SK-N-SH (cell line): ENCODE data around the gene UBE4B. TPM values are rescaled to one million over a fixed set of nuclear protein-coding genes. Genes with fewer than 3 reads are reported as not detected.
"Not testable (repeated sequence)": the region's sequence is repeated elsewhere in the genome, so short reads cannot be mapped to it uniquely, and the experiment has no call there.

ENCODE experiments used
- CTCF ChIA-PET: fragments of 300-600, 350-600 bp; formaldehyde crosslinking; extraction: SDS; loops from one replicate; lab custom pipeline; 2021; lab: Yijun Ruan, JAX
- POLR2A ChIA-PET: fragments of 350-600 bp; sonication (Branson Sonifier 250); formaldehyde crosslinking; extraction: SDS; loops from one replicate; lab custom pipeline; 2020; ENCODE audit warnings: antibody characterized with exemption, inconsistent platforms; lab: Yijun Ruan, JAX
- DNase-seq: peaks from one replicate; pipeline ENCODE4 v3.0.0; 2012
- H2AFZ ChIP-seq: fragments of 200-600 bp; sonication (generic); 2 replicates; pipeline ENCODE4 v1.8.1; 2016; ENCODE audit warnings: antibody characterized with exemption, mild to moderate bottlenecking, low read depth
- H3F3A ChIP-seq: fragments of 200-600 bp; sonication (generic); replicated peaks from 2 replicates; pipeline ENCODE3; 2016; ENCODE audit warnings: antibody characterized with exemption, mild to moderate bottlenecking; ENCODE audit not compliant: insufficient read depth
- H3K27ac ChIP-seq, 2 experiments: fragments of 200-500 bp in 1 of 2; fragments of 200-600 bp in 1 of 2; sonication (Bioruptor generic) in 1 of 2; sonication (generic), shearing (Covaris generic) in 1 of 2; 2 replicates each; pipeline versions ENCODE4 v1.5.1 to v1.6.1; 2014 to 2016; ENCODE audit warnings: low read depth in 2 of 2, inconsistent platforms in 1 of 2, low read length in 1 of 2, mild to moderate bottlenecking in 1 of 2, mixed read lengths in 1 of 2
- H3K27me3 ChIP-seq: fragments of 200-600 bp; sonication (generic), shearing (Covaris generic); 2 replicates; pipeline ENCODE4 v1.6.1; 2016; ENCODE audit warnings: mixed run types; ENCODE audit not compliant: insufficient read depth
- H3K36me3 ChIP-seq, 2 experiments: fragments of 200-500 bp in 1 of 2; fragments of 200-600 bp in 1 of 2; sonication (Bioruptor generic) in 1 of 2; sonication (generic) in 1 of 2; replicated peaks in 1 of 2; 2 replicates each; pipeline versions ENCODE3 to v1.5.1; 2014 to 2016; ENCODE audit warnings: low read length in 1 of 2, mild to moderate bottlenecking in 1 of 2; ENCODE audit not compliant: insufficient read depth in 2 of 2, control insufficient read depth in 1 of 2
- H3K4me1 ChIP-seq, 2 experiments: fragments of 200-500 bp in 1 of 2; fragments of 200-600 bp in 1 of 2; sonication (Bioruptor generic) in 1 of 2; sonication (generic), shearing (Covaris generic) in 1 of 2; 2 replicates each; pipeline versions ENCODE4 v1.5.1 to v1.6.1; 2014 to 2016; ENCODE audit warnings: low read depth in 1 of 2, low read length in 1 of 2, mixed run types in 1 of 2; ENCODE audit not compliant: insufficient read depth in 2 of 2, control insufficient read depth in 1 of 2
- H3K4me2 ChIP-seq: fragments of 200-600 bp; sonication (generic), shearing (Covaris generic); 2 replicates; pipeline ENCODE4 v1.6.1; 2017; ENCODE audit warnings: mixed run types
- H3K4me3 ChIP-seq, 2 experiments: fragments of 200-500 bp in 1 of 2; fragments of 200-600 bp in 1 of 2; sonication (Bioruptor generic) in 1 of 2; sonication (generic), shearing (Covaris generic) in 1 of 2; 2 replicates each; pipeline versions ENCODE4 v1.5.1 to v1.8.1; 2014 to 2016; ENCODE audit warnings: low read depth in 2 of 2, inconsistent platforms in 1 of 2, low read length in 1 of 2, mild to moderate bottlenecking in 1 of 2, mixed read lengths in 1 of 2, moderate library complexity in 1 of 2
- H3K79me2 ChIP-seq: fragments of 200-600 bp; sonication (generic); 2 replicates; pipeline ENCODE4 v1.8.1; 2017; ENCODE audit warnings: mild to moderate bottlenecking; ENCODE audit not compliant: insufficient read depth
- H3K9ac ChIP-seq: fragments of 200-600 bp; sonication (generic); 2 replicates; pipeline ENCODE4 v1.6.1; 2017; ENCODE audit warnings: mixed run types
- H3K9me2 ChIP-seq: fragments of 200-600 bp; sonication (generic); 2 replicates; pipeline ENCODE4 v1.6.1; 2017; ENCODE audit warnings: mixed run types
- H3K9me3 ChIP-seq: fragments of 200-600 bp; sonication (generic); 2 replicates; pipeline ENCODE4 v1.6.1; 2017; ENCODE audit warnings: mixed run types, mild to moderate bottlenecking, moderate library complexity
- H4K20me1 ChIP-seq: fragments of 200-600 bp; sonication (generic); 2 replicates; pipeline ENCODE4 v1.6.1; 2017; ENCODE audit warnings: mild to moderate bottlenecking, mixed run types; ENCODE audit not compliant: insufficient read depth
- CHD2 ChIP-seq: fragments of 150-350 bp; IDR thresholded peaks from 2 replicates; pipeline ENCODE4 v1.6.1; 2018; ENCODE audit warnings: low read length; ENCODE audit not compliant: partially characterized antibody
- ELF1 ChIP-seq: IDR thresholded peaks from 2 replicates; pipeline ENCODE4 v1.4.0; 2012
- EP300 ChIP-seq, 2 experiments: IDR thresholded peaks; 2 replicates each; pipeline versions ENCODE4 v1.4.0 to v1.6.1; 2012; ENCODE audit warnings: borderline replicate concordance in 1 of 2, low read depth in 1 of 2, low read length in 1 of 2
- EZH2phosphoT487 ChIP-seq: fragments of 200-600 bp; sonication (generic); IDR thresholded peaks from 2 replicates; pipeline ENCODE4 v1.6.1; 2017; ENCODE audit warnings: low read depth, mixed run types, mild to moderate bottlenecking, antibody characterized with exemption, moderate library complexity, borderline replicate concordance
- FOXJ3 ChIP-seq: sonication (generic); formaldehyde crosslinking; IDR thresholded peaks from 2 replicates; pipeline ENCODE4 v1.5.1; 2020; ENCODE audit warnings: mild to moderate bottlenecking, missing genetic modification reagents
- GABPA ChIP-seq: IDR thresholded peaks from 2 replicates; pipeline ENCODE4 v1.4.0; 2012; ENCODE audit warnings: low read depth, mild to moderate bottlenecking
- JUND ChIP-seq: IDR thresholded peaks from 2 replicates; pipeline ENCODE4 v1.4.0; 2012
- MEF2A ChIP-seq: IDR thresholded peaks from 2 replicates; pipeline ENCODE4 v1.4.0; 2012; ENCODE audit warnings: low read depth, borderline replicate concordance
- PBX3 ChIP-seq: IDR thresholded peaks from 2 replicates; pipeline ENCODE4; 2012
- POLR2AphosphoS5 ChIP-seq: IDR thresholded peaks from 2 replicates; pipeline ENCODE4 v1.6.1; 2012; ENCODE audit warnings: low read depth, low read length
- RAD21 ChIP-seq: IDR thresholded peaks from 2 replicates; pipeline ENCODE4 v1.6.1; 2012; ENCODE audit warnings: mild to moderate bottlenecking, low read length
- RCOR1 ChIP-seq: fragments of 150-350 bp; IDR thresholded peaks from 2 replicates; pipeline ENCODE4 v1.6.1; 2017; ENCODE audit warnings: antibody characterized with exemption, low read length
- RFX5 ChIP-seq: IDR thresholded peaks from 2 replicates; pipeline ENCODE4 v1.6.1; 2012; ENCODE audit warnings: mild to moderate bottlenecking, improper control_type of control experiment, low read length
- RXRA ChIP-seq: IDR thresholded peaks from 2 replicates; pipeline ENCODE4 v1.4.0; 2012; ENCODE audit warnings: low read depth, mild to moderate bottlenecking, borderline replicate concordance
- SIN3A ChIP-seq: IDR thresholded peaks from 2 replicates; pipeline ENCODE4 v1.6.1; 2012; ENCODE audit warnings: low read depth, mild to moderate bottlenecking, low read length, moderate library complexity, borderline replicate concordance
- SMC3 ChIP-seq: IDR thresholded peaks from 2 replicates; pipeline ENCODE4 v1.6.1; 2012; ENCODE audit warnings: low read depth, low read length, improper control_type of control experiment
- TAF1 ChIP-seq: IDR thresholded peaks from 2 replicates; pipeline ENCODE4 v1.6.1; 2012; ENCODE audit warnings: low read depth, mild to moderate bottlenecking, low read length, moderate library complexity, borderline replicate concordance
- TEAD4 ChIP-seq: IDR thresholded peaks from 2 replicates; pipeline ENCODE4 v1.4.0; 2012; ENCODE audit warnings: mild to moderate bottlenecking, borderline replicate concordance; ENCODE audit not compliant: insufficient read depth
- ZBTB33 ChIP-seq: IDR thresholded peaks from 2 replicates; pipeline ENCODE4 v1.4.0; 2012; ENCODE audit warnings: low read depth, borderline replicate concordance
- WGBS: methylation state at CpG from one replicate; pipeline ENCODE4 v1.1.6; 2017; ENCODE audit warnings: low lambda C conversion rate; 5-methylcytosine and 5-hydroxymethylcytosine counted together
- polyA plus RNA-seq, 3 experiments: library from polyadenylated mRNA; depleted of rRNA; stranded (reverse); fragments of >200 nt; gene quantifications; 2 replicates each; pipeline ENCODE4 v1.2.3, GENCODE V29; 2012

Gene UBE4B
- polyA plus RNA-seq, 1 of the 3 experiments (the other 2 are of a cell fraction), result 19.1 TPM

GRCh38 chr1:10071640-10072039 is 38.9 kb downstream of the UBE4B start (continued):
- no peak for TF ChIP-seq GABPA
- TF ChIP-seq ZBTB33, result no peak

- Histone ChIP-seq H3K27ac (peak overlapping the region in 1 of 2 experiments; percentile 91; a peak in 2 of 4 replicates), H3K4me2 (peak overlapping the region; percentile 61; the same call in 1 of the 2 replicates), H3K4me1 (peaks cover 6 to 22% of the 10 kb centered on the region in 2 experiments; a peak in 3 of 4 replicates), H3K79me2 (peaks cover 80% of the 10 kb centered on the region), H3F3A (peaks cover 25% of the 10 kb centered on the region)
- H3K9me2 ChIP-seq, H2AFZ ChIP-seq, H3K9ac ChIP-seq, H3K36me3 ChIP-seq, POLR2A ChIA-PET, H3K4me3 ChIP-seq, H3K9me3 ChIP-seq, CTCF ChIA-PET, H4K20me1 ChIP-seq, DNase-seq, H3K27me3 ChIP-seq: not testable (repeated sequence)
- WGBS, result 95% methylated on average over 7 of the region's 7 CpGs
These were observed 40.6 kb downstream of the UBE4B start for GRCh38 chr1:10073371-10073770.

GRCh38 chr1:10074059-10074851 is 41.5 kb downstream of the UBE4B start:
- H3K4me3 ChIP-seq, result no peak overlapping the region
- H3F3A ChIP-seq, result peaks cover 25% of the 10 kb centered on the region
- peaks cover 78% of the 10 kb centered on the region for H3K79me2 ChIP-seq
- H3K27ac ChIP-seq, result peak overlapping the region; percentile 44 to 91; a peak in 3 of 4 replicates
- H3K36me3 ChIP-seq, result peaks cover 2 to 7% of the 10 kb centered on the region in 2 experiments
- peaks cover 5% of the 10 kb centered on the region for H4K20me1 ChIP-seq
- no peaks in the 10 kb centered on the region for H3K9me3 ChIP-seq
- H2AFZ ChIP-seq, result no peak overlapping the region
- peak overlapping the region; percentile 47; the same call in 1 of the 2 replicates for H3K9ac ChIP-seq
- peak overlapping the region; percentile 61; the same call in 1 of the 2 replicates for H3K4me2 ChIP-seq
- CTCF ChIA-PET, result no interaction called here
- WGBS, result 36% methylated on average over 5 of the region's 5 CpGs
- H3K4me1 ChIP-seq, result peaks cover 6 to 22% of the 10 kb centered on the region in 2 experiments; a peak in 3 of 4 replicates
- H3K27me3 ChIP-seq, result no peaks in the 10 kb centered on the region
- no peaks in the 10 kb centered on the region for H3K9me2 ChIP-seq
- no peak for DNase-seq
- POLR2A ChIA-PET, result no interaction called here
- TF ChIP-seq RCOR1, result no peak
- peak; percentile 88 for TF ChIP-seq RXRA
- TF ChIP-seq CHD2, result no peak
- no peak for TF ChIP-seq EZH2phosphoT487
- peak; percentile 35; the same call in 1 of the 2 replicates for TF ChIP-seq TEAD4
- peak; percentile 73 for TF ChIP-seq JUND
- peak; percentile 45; the same call in 1 of the 2 replicates for TF ChIP-seq SIN3A
- TF ChIP-seq EP300 (IDR thresholded peaks at IDR 0.05; ENCODE audit: borderline replicate concordance in 1 of 2, low read depth in 1 of 2, low read length in 1 of 2), result peak in 1 of 2 experiments; percentile 67; a peak in 1 of 4 replicates
- 0 out of 2 replicates have a peak, but pooled peaks have one; percentile 23 for TF ChIP-seq TAF1
- peak; percentile 43; the same call in 1 of the 2 replicates for TF ChIP-seq POLR2AphosphoS5
- TF ChIP-seq PBX3, result peak; percentile 67
- no peak for TF ChIP-seq FOXJ3 (CRISPR knock-in tag)
- peak; percentile 62; the same call in 1 of the 2 replicates for TF ChIP-seq ELF1
- TF ChIP-seq RFX5, result no peak
- no peak for TF ChIP-seq SMC3
- peak; percentile 57; the same call in 1 of the 2 replicates for TF ChIP-seq MEF2A
- no peak for TF ChIP-seq RAD21
